ENCODE data around the gene PLCL2.

- TF ChIP-seq, protein P1, sequence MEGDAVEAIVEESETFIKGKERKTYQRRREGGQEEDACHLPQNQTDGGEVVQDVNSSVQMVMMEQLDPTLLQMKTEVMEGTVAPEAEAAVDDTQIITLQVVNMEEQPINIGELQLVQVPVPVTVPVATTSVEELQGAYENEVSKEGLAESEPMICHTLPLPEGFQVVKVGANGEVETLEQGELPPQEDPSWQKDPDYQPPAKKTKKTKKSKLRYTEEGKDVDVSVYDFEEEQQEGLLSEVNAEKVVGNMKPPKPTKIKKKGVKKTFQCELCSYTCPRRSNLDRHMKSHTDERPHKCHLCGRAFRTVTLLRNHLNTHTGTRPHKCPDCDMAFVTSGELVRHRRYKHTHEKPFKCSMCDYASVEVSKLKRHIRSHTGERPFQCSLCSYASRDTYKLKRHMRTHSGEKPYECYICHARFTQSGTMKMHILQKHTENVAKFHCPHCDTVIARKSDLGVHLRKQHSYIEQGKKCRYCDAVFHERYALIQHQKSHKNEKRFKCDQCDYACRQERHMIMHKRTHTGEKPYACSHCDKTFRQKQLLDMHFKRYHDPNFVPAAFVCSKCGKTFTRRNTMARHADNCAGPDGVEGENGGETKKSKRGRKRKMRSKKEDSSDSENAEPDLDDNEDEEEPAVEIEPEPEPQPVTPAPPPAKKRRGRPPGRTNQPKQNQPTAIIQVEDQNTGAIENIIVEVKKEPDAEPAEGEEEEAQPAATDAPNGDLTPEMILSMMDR (IDR thresholded peaks at IDR 0.05; ENCODE audit: low read depth, low read length): no peak
- no peak for TF ChIP-seq EZH2phosphoT487 (IDR thresholded peaks at IDR 0.05; ENCODE audit: low read depth)
Observed at GRCh38 chr3:16869261-16870005, 15.3 kb upstream of the PLCL2 start.
